Activated CD4-positive, alpha-beta T cell treated with anti-CD3 and anti-CD28 coated beads for 24 hours (primary cell): ENCODE results near the gene ANKRD33.
A peak's percentile ranks its signal among the peaks of the same experiment; 100 is the strongest.

ENCODE experiments used
- DNase-seq, 2 donors: peaks; one replicate each; pipeline ENCODE4 v3.0.0-alpha.2; 2020; ENCODE audit warnings: low read depth in 2 of 2

The ANKRD33 gene

GRCh38 chr12:51887476-51888315 is at the start of gene ANKRD33:
TSS of gene ANKRD33 (plus strand) at chr12:51888103. CDS start at chr12:51888187, 84 bp downstream.
- no peak for DNase-seq

- DNase-seq: no peak
Measured at GRCh38 chr12:51838762-51839161, 49.1 kb upstream of the ANKRD33 start.

GRCh38 chr12:51839310-51839947 is 48.5 kb upstream of the ANKRD33 start:
- no peak for DNase-seq

- DNase-seq: no peak
Measured at GRCh38 chr12:51840966-51841365, 46.9 kb upstream of the ANKRD33 start.

GRCh38 chr12:51841727-51842126 is 46.2 kb upstream of the ANKRD33 start:
- DNase-seq: no peak

- DNase-seq: no peak
Measured at GRCh38 chr12:51844854-51845253, 43.0 kb upstream of the ANKRD33 start.

GRCh38 chr12:51845482-51845881 is 42.4 kb upstream of the ANKRD33 start:
- DNase-seq: no peak

- no peak for DNase-seq
Measured at GRCh38 chr12:51846271-51846691, 41.6 kb upstream of the ANKRD33 start.

- DNase-seq: peak; percentile 23 to 49
Measured at GRCh38 chr12:51846911-51847642, 40.8 kb upstream of the ANKRD33 start.

GRCh38 chr12:51847643-51848325 is 40.1 kb upstream of the ANKRD33 start:
- no peak for DNase-seq

- DNase-seq: no peak
Measured at GRCh38 chr12:51848326-51848727, 39.6 kb upstream of the ANKRD33 start, which contains the start of gene FIGNL2. TSS of gene FIGNL2 (minus strand) at chr12:51848718. CDS start at chr12:51822413, 26,305 bp downstream.

- no peak for DNase-seq
Measured at GRCh38 chr12:51848841-51849735, 38.8 kb upstream of the ANKRD33 start.

GRCh38 chr12:51850081-51850964 is 37.6 kb upstream of the ANKRD33 start:
- no peak for DNase-seq

- no peak for DNase-seq
Measured at GRCh38 chr12:51850965-51851299, 37.0 kb upstream of the ANKRD33 start.

- DNase-seq: no peak
Measured at GRCh38 chr12:51851413-51852124, 36.3 kb upstream of the ANKRD33 start.

- DNase-seq: no peak
Measured at GRCh38 chr12:51852404-51853137, 35.3 kb upstream of the ANKRD33 start.

GRCh38 chr12:51855586-51856428 is 32.1 kb upstream of the ANKRD33 start:
- no peak for DNase-seq

- DNase-seq: no peak
Measured at GRCh38 chr12:51860986-51861385, 26.9 kb upstream of the ANKRD33 start.
